ENCODE data around the gene ZNF493.

Gene ZNF493

DNA sequence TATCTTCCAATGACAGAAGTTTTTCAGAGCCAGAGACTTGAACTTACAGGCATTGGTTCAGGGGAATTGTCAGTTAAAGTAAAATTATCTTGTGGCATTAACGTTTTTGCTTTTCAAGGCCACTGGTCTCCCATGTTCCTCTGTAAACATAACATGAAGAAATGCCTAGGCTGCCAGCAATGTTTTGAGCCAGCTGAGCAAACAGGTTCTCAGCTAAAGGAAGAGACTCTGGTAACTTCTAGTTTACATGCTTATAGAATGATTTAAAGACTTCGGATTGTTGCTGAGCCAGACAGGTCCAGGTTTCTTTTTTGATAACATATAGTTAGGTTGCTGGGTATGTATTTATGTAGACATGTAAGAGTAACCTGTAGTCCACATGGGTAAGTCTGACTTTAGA is 35.7 kb downstream of the ZNF493 start:
- no peak for DNase-seq
- 100% methylated on average over 1 of the region's 2 CpGs for WGBS (ENCODE audit: insufficient coverage)

DNA sequence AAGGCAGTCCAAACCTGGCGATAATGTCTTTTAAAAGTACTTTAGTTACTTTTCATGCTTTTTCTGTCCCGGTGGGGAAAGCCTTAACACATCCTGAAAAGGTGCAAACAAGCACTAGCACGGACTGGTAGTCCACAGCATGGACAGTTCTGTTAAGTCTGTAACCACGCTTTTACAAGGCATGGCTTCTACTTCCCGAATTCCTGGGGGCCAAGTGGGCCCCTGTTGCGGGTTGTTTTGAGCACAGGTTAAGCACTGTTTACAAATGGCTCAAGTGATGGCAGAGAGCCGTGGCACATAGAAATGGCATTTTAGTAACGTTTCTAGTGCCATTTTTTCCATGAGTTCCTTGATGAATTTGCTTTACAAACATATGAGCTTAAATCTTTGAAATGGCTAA is 37.6 kb downstream of the ZNF493 start:
- no peak overlapping the region for H3K4me3 ChIP-seq (ENCODE audit: control insufficient read depth in 1 of 7, extremely low read depth in 1 of 7, insufficient read depth in 4 of 7, low read depth in 2 of 7, low read length in 6 of 7)
- H3K27me3 ChIP-seq (replicated peaks in 2 of 5; ENCODE audit: control insufficient read depth in 4 of 5, insufficient read depth in 5 of 5, low read length in 4 of 5) = no peaks in the 10 kb centered on the region
- no peaks in the 10 kb centered on the region for H3K36me3 ChIP-seq (ENCODE audit: control insufficient read depth in 4 of 4, insufficient read depth in 4 of 4, low read length in 3 of 4)
- no peak for DNase-seq
- no peak overlapping the region for H3K27ac ChIP-seq (ENCODE audit: insufficient read depth in 1 of 2, low read depth in 1 of 2, low read length in 2 of 2, poor library complexity in 1 of 2, severe bottlenecking in 2 of 2)
- CTCF ChIA-PET = no interaction called here
- peaks cover 0 to 32% (median 11%) of the 10 kb centered on the region in 5 experiments for H3K9me3 ChIP-seq (ENCODE audit: control extremely low read depth in 1 of 5, control insufficient read depth in 4 of 5, insufficient read depth in 2 of 5, low read depth in 1 of 5, low read length in 4 of 5)
- peaks cover 0 to 11% (median 0%) of the 10 kb centered on the region in 4 experiments for H3K4me1 ChIP-seq (ENCODE audit: control extremely low read depth in 1 of 4, control insufficient read depth in 4 of 4, insufficient read depth in 4 of 4, low read length in 3 of 4)
- WGBS (ENCODE audit: insufficient coverage) = 94% methylated on average over 8 of the region's 8 CpGs
- POLR2A ChIA-PET = no interaction called here

More for the DNA sequence above, 35.7 kb downstream of the ZNF493 start:
- Histone ChIP-seq H3K9me3 (ENCODE audit: control extremely low read depth in 1 of 5, control insufficient read depth in 4 of 5, insufficient read depth in 2 of 5, low read depth in 1 of 5, low read length in 4 of 5) (peaks cover 5 to 40% (median 20%) of the 10 kb centered on the region in 5 experiments), H3K36me3 (ENCODE audit: control insufficient read depth in 4 of 4, insufficient read depth in 4 of 4, low read length in 3 of 4) (no peaks in the 10 kb centered on the region), H3K4me1 (ENCODE audit: control extremely low read depth in 1 of 4, control insufficient read depth in 4 of 4, insufficient read depth in 4 of 4, low read length in 3 of 4) (peaks cover 0 to 11% (median 0%) of the 10 kb centered on the region in 4 experiments), H3K27ac (ENCODE audit: insufficient read depth in 1 of 2, low read depth in 1 of 2, low read length in 2 of 2, poor library complexity in 1 of 2, severe bottlenecking in 2 of 2) (no peak overlapping the region), H3K27me3 (replicated peaks in 2 of 5; ENCODE audit: control insufficient read depth in 4 of 5, insufficient read depth in 5 of 5, low read length in 4 of 5) (no peaks in the 10 kb centered on the region), H3K4me3 (ENCODE audit: control insufficient read depth in 1 of 7, extremely low read depth in 1 of 7, insufficient read depth in 4 of 7, low read depth in 2 of 7, low read length in 6 of 7) (no peak overlapping the region)
- POLR2A ChIA-PET = no interaction called here
- CTCF ChIA-PET = no interaction called here

DNA sequence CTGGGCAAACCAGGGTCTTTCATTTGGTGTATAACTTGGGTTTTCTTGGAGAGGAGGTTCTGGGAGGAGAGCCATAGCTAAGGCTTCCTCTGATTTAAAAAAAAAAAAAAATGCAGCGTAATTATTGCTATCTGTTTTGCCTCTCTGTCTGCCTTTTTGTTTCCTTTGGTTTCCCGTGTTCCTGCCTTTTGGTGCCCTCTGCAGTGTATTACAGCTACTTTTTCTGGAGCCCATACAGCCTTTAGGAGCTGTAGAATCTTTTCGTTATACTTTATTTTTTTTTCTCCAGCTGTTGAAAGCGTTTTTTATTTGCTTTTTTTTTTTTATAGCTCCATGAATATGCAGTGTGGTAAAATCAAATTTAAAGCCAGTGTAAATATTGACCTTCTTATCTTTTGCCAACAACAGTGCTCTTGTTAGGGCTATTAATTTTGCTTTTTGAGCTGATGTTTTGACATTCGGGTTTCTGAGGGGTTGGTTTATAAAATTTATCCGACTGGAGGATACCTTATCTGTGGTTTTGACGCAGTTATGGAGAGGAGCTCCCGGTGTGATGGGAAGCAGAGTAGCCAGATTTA is 38.1 kb downstream of the ZNF493 start:
- DNase-seq = peak in 1 of 3 donors; percentile 34
- Histone ChIP-seq H3K36me3 (ENCODE audit: control insufficient read depth in 4 of 4, insufficient read depth in 4 of 4, low read length in 3 of 4) (no peaks in the 10 kb centered on the region), H3K9me3 (ENCODE audit: control extremely low read depth in 1 of 5, control insufficient read depth in 4 of 5, insufficient read depth in 2 of 5, low read depth in 1 of 5, low read length in 4 of 5) (peaks cover 0 to 32% (median 11%) of the 10 kb centered on the region in 5 experiments), H3K4me3 (ENCODE audit: control insufficient read depth in 1 of 7, extremely low read depth in 1 of 7, insufficient read depth in 4 of 7, low read depth in 2 of 7, low read length in 6 of 7) (no peak overlapping the region), H3K27me3 (replicated peaks in 2 of 5; ENCODE audit: control insufficient read depth in 4 of 5, insufficient read depth in 5 of 5, low read length in 4 of 5) (no peaks in the 10 kb centered on the region), H3K4me1 (ENCODE audit: control extremely low read depth in 1 of 4, control insufficient read depth in 4 of 4, insufficient read depth in 4 of 4, low read length in 3 of 4) (peaks cover 0 to 11% (median 0%) of the 10 kb centered on the region in 4 experiments), H3K27ac (ENCODE audit: insufficient read depth in 1 of 2, low read depth in 1 of 2, low read length in 2 of 2, poor library complexity in 1 of 2, severe bottlenecking in 2 of 2) (no peak overlapping the region)
- WGBS (ENCODE audit: insufficient coverage) = 94% methylated on average over 6 of the region's 8 CpGs
- ChIA-PET POLR2A (no interaction called here), CTCF (interaction anchor here (1.0 kb wide), 1 partner anchor 38 kb away, joined by 3 read pairs; the partner anchor contains the start of gene ZNF493)

DNA sequence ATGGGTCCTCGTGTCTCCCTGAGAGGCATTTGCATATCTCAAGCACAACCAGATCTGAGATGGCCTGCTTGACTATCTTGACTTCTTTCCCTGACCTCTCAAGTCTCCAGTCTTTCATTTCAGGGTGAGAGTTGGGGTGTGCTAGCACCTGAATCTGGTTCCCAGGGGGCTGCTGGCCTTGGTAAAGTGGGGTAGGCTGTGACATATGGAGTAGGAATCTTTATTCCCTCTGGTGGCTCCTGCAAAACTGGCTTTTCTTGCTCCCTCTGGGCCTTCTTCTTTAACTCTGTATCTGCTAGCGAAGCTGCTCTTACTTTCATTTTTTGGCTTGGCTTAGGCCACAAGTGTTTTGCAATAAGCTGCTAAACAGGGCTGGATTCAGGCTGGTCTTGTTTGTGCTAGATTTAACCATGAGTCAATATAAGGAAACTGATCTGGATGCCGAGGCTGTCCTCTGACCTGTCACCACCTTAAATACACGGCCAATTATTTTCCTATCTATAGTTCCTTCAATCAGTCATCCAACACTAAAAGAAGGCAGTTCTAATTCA is 42.3 kb downstream of the ZNF493 start:
- no peak for DNase-seq
- peaks cover 0 to 14% (median 8%) of the 10 kb centered on the region in 5 experiments for H3K9me3 ChIP-seq (ENCODE audit: control extremely low read depth in 1 of 5, control insufficient read depth in 4 of 5, insufficient read depth in 2 of 5, low read depth in 1 of 5, low read length in 4 of 5)
- H3K27me3 ChIP-seq (replicated peaks in 2 of 5; ENCODE audit: control insufficient read depth in 4 of 5, insufficient read depth in 5 of 5, low read length in 4 of 5) = no peaks in the 10 kb centered on the region
- ChIA-PET POLR2A (no interaction called here), CTCF (no interaction called here)
- H3K4me3 ChIP-seq (ENCODE audit: control insufficient read depth in 1 of 7, extremely low read depth in 1 of 7, insufficient read depth in 4 of 7, low read depth in 2 of 7, low read length in 6 of 7) = peak overlapping the region in 1 of 7 experiments; percentile 57
- H3K36me3 ChIP-seq (ENCODE audit: control insufficient read depth in 4 of 4, insufficient read depth in 4 of 4, low read length in 3 of 4) = peaks cover 0 to under 1% (median 0%) of the 10 kb centered on the region in 4 experiments
- no peak overlapping the region for H3K27ac ChIP-seq (ENCODE audit: insufficient read depth in 1 of 2, low read depth in 1 of 2, low read length in 2 of 2, poor library complexity in 1 of 2, severe bottlenecking in 2 of 2)
- 92% methylated on average over 4 of the region's 4 CpGs for WGBS (ENCODE audit: insufficient coverage)
- no peaks in the 10 kb centered on the region for H3K4me1 ChIP-seq (ENCODE audit: control extremely low read depth in 1 of 4, control insufficient read depth in 4 of 4, insufficient read depth in 4 of 4, low read length in 3 of 4)

DNA sequence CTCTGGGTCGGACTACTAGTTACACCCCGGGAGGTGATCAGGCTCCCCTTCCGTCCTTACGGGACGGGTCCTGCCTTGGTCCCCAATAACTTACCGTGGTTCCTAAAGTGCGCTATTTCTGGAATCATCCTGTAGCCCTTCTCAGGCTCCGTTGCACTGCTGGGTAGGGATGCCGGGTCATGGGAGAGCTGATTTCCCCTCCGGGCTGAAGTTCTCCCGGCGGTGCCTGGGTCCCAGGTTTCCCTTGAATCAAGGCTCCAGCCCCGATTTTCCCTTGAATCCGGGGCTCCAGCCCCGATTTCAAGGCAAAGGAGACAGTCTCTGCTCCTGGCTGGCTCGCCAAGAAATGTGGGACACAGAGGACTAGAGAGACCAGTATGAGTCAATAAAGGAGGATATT is 43.4 kb downstream of the ZNF493 start:
- DNase-seq = no peak
- Histone ChIP-seq H3K36me3 (ENCODE audit: control insufficient read depth in 4 of 4, insufficient read depth in 4 of 4, low read length in 3 of 4) (peaks cover 0 to 6% (median 0%) of the 10 kb centered on the region in 4 experiments), H3K4me1 (ENCODE audit: control extremely low read depth in 1 of 4, control insufficient read depth in 4 of 4, insufficient read depth in 4 of 4, low read length in 3 of 4) (no peaks in the 10 kb centered on the region), H3K27me3 (replicated peaks in 2 of 5; ENCODE audit: control insufficient read depth in 4 of 5, insufficient read depth in 5 of 5, low read length in 4 of 5) (no peaks in the 10 kb centered on the region), H3K4me3 (ENCODE audit: control insufficient read depth in 1 of 7, extremely low read depth in 1 of 7, insufficient read depth in 4 of 7, low read depth in 2 of 7, low read length in 6 of 7) (no peak overlapping the region), H3K27ac (ENCODE audit: insufficient read depth in 1 of 2, low read depth in 1 of 2, low read length in 2 of 2, poor library complexity in 1 of 2, severe bottlenecking in 2 of 2) (no peak overlapping the region), H3K9me3 (ENCODE audit: control extremely low read depth in 1 of 5, control insufficient read depth in 4 of 5, insufficient read depth in 2 of 5, low read depth in 1 of 5, low read length in 4 of 5) (peaks cover 0 to 15% (median 10%) of the 10 kb centered on the region in 5 experiments)
- ChIA-PET POLR2A (no interaction called here), CTCF (no interaction called here)
- 94% methylated on average over 16 of the region's 16 CpGs for WGBS (ENCODE audit: insufficient coverage)

DNA sequence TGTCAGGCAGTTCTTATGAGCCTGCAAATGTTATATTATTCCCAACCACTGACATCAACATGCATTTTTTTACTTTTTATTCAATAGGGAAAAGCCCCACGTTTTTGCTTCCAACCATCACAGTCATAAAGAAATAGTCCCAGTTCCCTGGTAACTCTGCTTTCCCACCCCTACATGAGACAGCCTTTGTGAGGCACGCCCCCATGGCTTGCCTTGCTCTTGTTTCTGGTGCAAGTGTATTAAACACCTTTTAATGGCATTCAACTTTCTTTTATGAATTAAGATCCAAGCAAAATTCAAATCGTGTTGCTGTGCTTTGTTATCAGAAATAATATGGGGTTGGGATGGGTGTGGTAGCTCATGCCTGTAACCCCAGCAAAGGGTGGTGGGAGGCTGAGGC is 54.3 kb downstream of the ZNF493 start:
- Histone ChIP-seq H3K4me1 (ENCODE audit: control extremely low read depth in 1 of 4, control insufficient read depth in 4 of 4, insufficient read depth in 4 of 4, low read length in 3 of 4) (no peaks in the 10 kb centered on the region), H3K9me3 (ENCODE audit: control extremely low read depth in 1 of 5, control insufficient read depth in 4 of 5, insufficient read depth in 2 of 5, low read depth in 1 of 5, low read length in 4 of 5) (peaks cover 13 to 46% (median 33%) of the 10 kb centered on the region in 5 experiments), H3K27me3 (replicated peaks in 2 of 5; ENCODE audit: control insufficient read depth in 4 of 5, insufficient read depth in 5 of 5, low read length in 4 of 5) (no peaks in the 10 kb centered on the region), H3K27ac (ENCODE audit: insufficient read depth in 1 of 2, low read depth in 1 of 2, low read length in 2 of 2, poor library complexity in 1 of 2, severe bottlenecking in 2 of 2) (no peak overlapping the region), H3K4me3 (ENCODE audit: control insufficient read depth in 1 of 7, extremely low read depth in 1 of 7, insufficient read depth in 4 of 7, low read depth in 2 of 7, low read length in 6 of 7) (no peak overlapping the region), H3K36me3 (ENCODE audit: control insufficient read depth in 4 of 4, insufficient read depth in 4 of 4, low read length in 3 of 4) (peaks cover 14 to 51% (median 21%) of the 10 kb centered on the region in 4 experiments)
- DNase-seq = no peak
- 100% methylated on average over 3 of the region's 3 CpGs for WGBS (ENCODE audit: insufficient coverage)
- CTCF ChIA-PET = no interaction called here
- POLR2A ChIA-PET = no interaction called here

DNA sequence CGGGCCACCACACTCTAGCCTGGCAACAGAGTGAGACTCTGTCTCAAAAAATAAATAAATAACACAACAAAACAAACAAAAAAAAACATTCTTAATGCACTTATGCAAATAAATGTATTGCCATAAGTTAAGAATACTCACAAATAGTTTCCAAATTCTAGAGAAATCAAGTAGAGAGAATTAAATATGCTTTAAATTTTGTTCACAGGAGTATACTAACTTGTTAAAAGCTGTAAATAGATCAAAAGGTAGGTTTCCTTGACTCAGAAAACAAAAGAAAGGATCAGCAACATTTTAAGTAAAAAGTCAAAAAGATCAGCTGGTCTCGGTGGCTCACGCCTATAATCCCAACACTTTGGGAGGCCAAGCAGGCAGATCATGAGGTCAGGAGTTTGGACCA is 58.0 kb downstream of the ZNF493 start:
- Histone ChIP-seq H3K9me3 (ENCODE audit: control extremely low read depth in 1 of 5, control insufficient read depth in 4 of 5, insufficient read depth in 2 of 5, low read depth in 1 of 5, low read length in 4 of 5) (peaks cover 7 to 42% (median 32%) of the 10 kb centered on the region in 5 experiments), H3K4me1 (ENCODE audit: control extremely low read depth in 1 of 4, control insufficient read depth in 4 of 4, insufficient read depth in 4 of 4, low read length in 3 of 4) (no peaks in the 10 kb centered on the region), H3K27me3 (replicated peaks in 2 of 5; ENCODE audit: control insufficient read depth in 4 of 5, insufficient read depth in 5 of 5, low read length in 4 of 5) (no peaks in the 10 kb centered on the region), H3K4me3 (ENCODE audit: control insufficient read depth in 1 of 7, extremely low read depth in 1 of 7, insufficient read depth in 4 of 7, low read depth in 2 of 7, low read length in 6 of 7) (no peak overlapping the region), H3K27ac (ENCODE audit: insufficient read depth in 1 of 2, low read depth in 1 of 2, low read length in 2 of 2, poor library complexity in 1 of 2, severe bottlenecking in 2 of 2) (no peak overlapping the region), H3K36me3 (ENCODE audit: control insufficient read depth in 4 of 4, insufficient read depth in 4 of 4, low read length in 3 of 4) (peaks cover 7 to 55% (median 23%) of the 10 kb centered on the region in 4 experiments)
- ChIA-PET POLR2A (no interaction called here), CTCF (no interaction called here)
- DNase-seq = peak in 2 of 3 donors; percentile 32 to 54
- WGBS (ENCODE audit: insufficient coverage) = 95% methylated on average over 3 of the region's 3 CpGs

Data from common myeloid progenitor, CD34-positive (primary cell).